GF-D8 (cell line): Measurements from ENCODE around the gene NTRK3.

ENCODE experiments used
- DNase-seq: peaks from one replicate; lab custom pipeline; 2025; lab: John Stamatoyannopoulos, UW

The NTRK3 gene

GRCh38 chr15:88257311-88258092 lies 963 bp upstream of the NTRK3 start:
- no peak for DNase-seq

- no peak for DNase-seq
Measured at GRCh38 chr15:88255484-88256278, 858 bp downstream of the NTRK3 start.

- DNase-seq, result no peak
Measured at GRCh38 chr15:88255087-88255483, 1.5 kb downstream of the NTRK3 start.

- no peak for DNase-seq
Measured at GRCh38 chr15:88252441-88252840, 4.1 kb downstream of the NTRK3 start.

- no peak for DNase-seq
Measured at GRCh38 chr15:88250826-88251225, 5.7 kb downstream of the NTRK3 start.

GRCh38 chr15:88249220-88249619 lies 7.3 kb downstream of the NTRK3 start:
- no peak for DNase-seq

GRCh38 chr15:88247914-88248313 lies 8.6 kb downstream of the NTRK3 start:
- DNase-seq, result no peak

GRCh38 chr15:88246666-88247446 lies 9.7 kb downstream of the NTRK3 start:
- no peak for DNase-seq

GRCh38 chr15:88246081-88246480 lies 10.5 kb downstream of the NTRK3 start:
- no peak for DNase-seq

- DNase-seq, result no peak
Measured at GRCh38 chr15:88243895-88244787, 12.4 kb downstream of the NTRK3 start.

- DNase-seq, result no peak
Measured at GRCh38 chr15:88242586-88243555, 13.7 kb downstream of the NTRK3 start.

GRCh38 chr15:88241461-88241860 lies 15.1 kb downstream of the NTRK3 start:
- DNase-seq, result no peak

GRCh38 chr15:88241060-88241459 lies 15.5 kb downstream of the NTRK3 start:
- no peak for DNase-seq

- DNase-seq, result no peak
Measured at GRCh38 chr15:88239594-88239993, 16.9 kb downstream of the NTRK3 start.

GRCh38 chr15:88238618-88239430 lies 17.7 kb downstream of the NTRK3 start:
- DNase-seq, result no peak

- no peak for DNase-seq
Measured at GRCh38 chr15:88234711-88235110, 21.8 kb downstream of the NTRK3 start.

- DNase-seq, result no peak
Measured at GRCh38 chr15:88233921-88234320, 22.6 kb downstream of the NTRK3 start.

- DNase-seq, result no peak
Measured at GRCh38 chr15:88232771-88233201, 23.8 kb downstream of the NTRK3 start.

- DNase-seq, result no peak
Measured at GRCh38 chr15:88231909-88232644, 24.5 kb downstream of the NTRK3 start.
